ENCODE measurements around the gene TRIM17.

Gene TRIM17

DNA sequence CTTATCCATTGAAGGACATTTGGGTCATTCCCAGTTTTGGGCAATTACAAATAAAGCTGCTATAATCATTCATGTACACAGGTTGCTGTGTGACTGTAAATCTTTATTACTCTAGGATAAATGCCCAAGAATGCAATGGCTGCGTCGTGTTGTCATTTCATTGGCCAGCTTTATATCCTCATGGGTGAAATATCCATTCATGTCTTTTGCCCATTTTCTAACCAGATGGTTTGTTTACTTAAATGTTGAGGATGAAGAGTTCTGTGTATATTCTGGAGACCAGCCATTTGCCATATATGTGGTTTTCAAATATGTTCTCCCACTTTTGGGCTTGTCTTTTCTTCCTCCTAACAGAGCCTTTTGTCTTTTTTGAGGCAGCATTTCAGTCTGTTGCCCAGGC, 35.3 kb downstream of the TRIM17 start:
- no peak for DNase-seq (ENCODE audit: low read depth in 1 of 2, low spot score in 1 of 2)

DNA sequence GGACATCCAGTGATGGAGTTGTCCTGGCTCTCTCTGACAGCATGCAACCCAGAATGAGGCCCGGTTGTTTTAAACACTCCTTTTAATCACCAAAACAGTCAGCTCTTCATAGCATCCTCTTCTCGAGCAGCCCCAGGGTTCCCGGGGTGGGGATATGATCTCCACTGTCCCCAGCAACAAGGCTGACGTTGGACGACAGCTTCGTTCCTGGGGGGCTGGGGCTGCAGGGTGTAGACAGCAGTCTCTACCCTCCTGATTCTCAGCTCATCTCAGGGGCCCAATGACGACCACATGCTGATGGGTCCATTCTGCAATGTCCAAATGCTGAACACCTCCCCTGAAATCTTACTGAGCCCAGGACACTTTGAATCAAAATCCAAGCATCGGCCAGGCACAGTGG, 37.0 kb downstream of the TRIM17 start:
- no peak for DNase-seq (ENCODE audit: low read depth in 1 of 2, low spot score in 1 of 2)

DNA sequence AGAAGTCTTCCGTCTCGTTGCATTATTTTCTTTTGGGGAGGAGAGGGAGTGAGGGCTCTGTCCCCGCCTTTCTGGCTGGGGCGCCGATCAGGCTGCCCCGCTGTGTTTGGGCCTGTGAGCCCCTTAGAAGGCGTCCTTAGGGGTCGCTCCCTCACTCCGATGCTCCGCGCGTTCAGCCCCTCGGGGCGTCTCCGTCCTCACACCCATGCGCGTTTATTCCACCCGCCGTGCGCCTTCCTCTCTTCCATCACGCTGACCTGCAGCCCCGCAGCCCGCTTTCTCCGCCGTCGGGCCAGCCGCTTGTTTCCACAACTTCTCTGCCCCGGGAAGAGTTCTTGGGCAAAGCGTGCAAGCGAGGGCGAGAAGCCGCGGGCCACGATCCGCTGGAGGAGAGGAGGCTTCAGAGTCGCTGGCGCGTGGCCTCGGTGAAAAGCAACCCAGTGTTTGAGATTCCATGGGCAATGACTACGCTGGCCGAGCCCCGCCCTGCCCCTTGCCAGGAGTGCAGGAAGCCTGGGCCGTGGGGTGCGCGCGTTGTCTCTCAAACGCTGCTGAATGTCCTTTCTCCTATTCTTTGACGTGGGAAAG, 37.7 kb downstream of the TRIM17 start:
- DNase-seq (ENCODE audit: low read depth in 1 of 2, low spot score in 1 of 2): no peak

DNA sequence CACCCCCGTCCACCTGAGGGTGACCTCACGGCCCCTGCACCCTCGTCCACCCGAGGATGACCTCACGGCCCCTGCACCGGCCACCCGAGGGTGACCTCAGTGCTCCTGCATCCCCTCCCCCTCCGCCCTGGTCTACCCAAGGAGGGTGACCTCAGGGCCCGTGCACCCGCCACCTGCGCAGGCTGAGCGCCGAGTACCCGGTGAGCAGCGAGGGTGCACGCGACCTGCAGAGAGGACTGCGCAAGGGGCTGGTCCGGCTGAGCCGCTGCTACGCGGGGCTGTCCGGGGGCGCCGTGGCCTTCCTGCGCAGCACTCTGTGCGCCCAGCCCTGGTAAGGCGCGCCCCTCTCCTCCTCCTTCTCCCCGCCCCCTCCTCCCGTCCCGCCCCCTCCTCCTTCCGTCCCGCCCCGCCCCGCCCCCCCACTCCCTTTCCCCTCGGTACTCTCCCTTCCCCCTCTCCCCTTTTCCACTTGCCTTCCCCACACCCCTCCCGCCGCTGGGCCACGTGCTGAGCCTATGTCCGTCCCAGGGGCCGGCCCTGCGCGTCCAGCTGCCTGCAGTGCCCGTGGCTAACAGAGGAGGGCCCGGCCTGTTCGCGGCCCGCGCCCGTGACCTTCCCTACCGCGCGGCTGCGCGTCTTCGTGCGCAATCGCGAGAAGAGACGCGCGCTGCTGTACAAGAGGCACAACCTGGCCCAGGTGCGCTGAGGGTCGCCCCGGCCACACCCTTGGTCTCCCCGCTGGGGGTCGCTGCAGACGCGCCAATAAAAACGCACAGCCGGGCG, 38.4 kb downstream of the TRIM17 start:
- peak; percentile 27 to 31 for DNase-seq (ENCODE audit: low read depth in 1 of 2, low spot score in 1 of 2)

DNA sequence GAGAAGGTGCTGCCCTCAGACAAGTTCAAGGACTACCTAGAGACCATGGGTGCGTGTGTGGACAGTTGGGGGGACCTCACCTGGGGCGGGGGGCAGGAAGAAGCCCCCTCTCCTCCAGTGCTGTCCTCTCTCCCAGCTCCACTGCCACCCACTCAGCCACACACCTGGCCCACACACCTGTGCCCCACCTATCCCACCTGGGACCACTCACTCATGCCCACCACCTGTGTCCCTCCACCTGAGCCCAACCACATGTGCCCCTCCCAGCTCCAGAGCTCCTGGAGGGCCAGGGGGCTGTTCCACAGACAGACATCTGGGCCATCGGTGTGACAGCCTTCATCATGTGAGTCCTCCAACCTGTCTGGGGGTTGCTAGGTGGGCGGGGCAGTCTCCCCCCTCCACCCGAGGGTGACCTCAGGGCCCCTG, 39.0 kb downstream of the TRIM17 start:
- DNase-seq (ENCODE audit: low read depth in 1 of 2, low spot score in 1 of 2): no peak

DNA sequence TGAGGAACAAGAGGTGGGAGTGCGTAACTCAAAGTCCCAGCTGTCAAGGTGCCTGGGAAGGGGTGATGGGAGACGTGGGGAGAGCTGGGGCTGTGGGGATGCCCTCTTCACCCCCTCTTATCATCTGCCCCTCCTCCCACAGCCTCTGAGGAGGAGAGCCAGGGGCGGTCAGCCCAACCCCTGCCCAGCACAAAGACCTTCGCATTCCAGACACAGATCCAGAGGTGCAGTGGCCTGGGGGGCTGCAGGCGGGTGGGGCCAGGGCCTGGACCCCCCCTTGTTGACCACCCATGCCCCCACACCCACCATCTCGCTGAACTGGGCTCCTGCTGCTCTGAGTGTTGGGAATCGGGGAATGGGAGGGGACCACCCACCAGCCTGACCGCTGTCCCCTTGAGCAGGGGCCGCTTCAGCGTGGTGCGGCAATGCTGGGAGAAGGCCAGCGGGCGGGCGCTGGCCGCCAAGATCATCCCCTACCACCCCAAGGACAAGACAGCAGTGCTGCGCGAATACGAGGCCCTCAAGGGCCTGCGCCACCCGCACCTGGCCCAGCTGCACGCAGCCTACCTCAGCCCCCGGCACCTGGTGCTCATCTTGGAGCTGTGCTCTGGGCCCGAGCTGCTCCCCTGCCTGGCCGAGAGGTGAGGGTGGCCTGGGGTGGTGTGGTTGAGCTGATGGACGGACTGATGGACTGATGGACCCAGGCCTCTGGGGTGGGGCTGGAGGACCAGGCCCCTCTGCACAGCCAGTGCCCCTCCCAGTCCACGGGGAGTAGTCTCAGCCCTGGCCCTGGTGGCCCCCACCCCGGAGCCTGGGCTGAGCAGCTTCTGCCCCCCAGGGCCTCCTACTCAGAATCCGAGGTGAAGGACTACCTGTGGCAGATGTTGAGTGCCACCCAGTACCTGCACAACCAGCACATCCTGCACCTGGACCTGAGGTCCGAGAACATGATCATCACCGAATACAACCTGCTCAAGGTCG, 39.7 kb downstream of the TRIM17 start:
- no peak for DNase-seq (ENCODE audit: low read depth in 1 of 2, low spot score in 1 of 2)

DNA sequence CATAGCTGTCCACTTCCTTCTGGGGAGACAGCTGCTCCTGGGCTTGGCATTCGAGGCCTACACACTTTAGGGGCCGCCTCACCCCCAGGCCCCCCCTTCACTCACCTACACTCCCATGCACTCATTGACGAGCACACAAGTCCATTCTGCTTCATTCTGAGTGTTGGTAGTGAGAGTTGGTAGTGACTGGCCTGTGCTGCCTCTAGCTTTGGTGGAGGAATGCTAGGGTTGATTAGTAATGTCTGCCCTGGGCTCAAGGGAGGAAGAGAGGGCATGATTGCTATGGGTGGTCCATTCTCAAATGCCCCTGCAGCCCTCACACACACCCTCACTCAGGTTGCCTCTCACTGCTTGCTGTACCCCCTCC, 40.4 kb downstream of the TRIM17 start:
- no peak for DNase-seq (ENCODE audit: low read depth in 1 of 2, low spot score in 1 of 2)

DNA sequence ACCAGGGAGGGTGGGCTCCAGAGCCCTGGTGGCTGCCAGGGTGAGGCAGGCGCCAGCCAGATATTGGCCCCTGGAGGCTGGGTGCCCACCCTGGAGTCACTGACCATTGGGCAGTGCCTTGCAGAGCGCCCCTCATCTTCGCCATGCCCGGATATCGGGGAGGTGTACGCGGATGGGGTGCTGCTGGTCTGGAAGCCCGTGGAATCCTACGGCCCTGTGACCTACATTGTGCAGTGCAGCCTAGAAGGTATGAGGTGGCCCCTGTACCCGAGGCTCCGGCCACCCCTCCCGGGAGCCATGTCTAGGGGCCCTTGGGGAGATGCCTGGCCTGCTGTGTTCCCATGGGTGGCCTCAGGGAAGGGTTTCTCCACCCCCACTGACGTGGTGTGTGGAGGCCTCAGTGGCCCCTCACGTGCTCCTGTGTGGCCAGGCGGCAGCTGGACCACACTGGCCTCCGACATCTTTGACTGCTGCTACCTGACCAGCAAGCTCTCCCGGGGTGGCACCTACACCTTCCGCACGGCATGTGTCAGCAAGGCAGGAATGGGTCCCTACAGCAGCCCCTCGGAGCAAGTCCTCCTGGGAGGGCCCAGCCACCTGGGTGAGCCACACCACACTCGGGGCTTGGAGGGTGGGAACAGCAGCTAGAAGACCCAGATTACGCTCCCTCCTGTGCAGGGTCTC, 40.9 kb downstream of the TRIM17 start:
- DNase-seq (ENCODE audit: low read depth in 1 of 2, low spot score in 1 of 2): no peak

DNA sequence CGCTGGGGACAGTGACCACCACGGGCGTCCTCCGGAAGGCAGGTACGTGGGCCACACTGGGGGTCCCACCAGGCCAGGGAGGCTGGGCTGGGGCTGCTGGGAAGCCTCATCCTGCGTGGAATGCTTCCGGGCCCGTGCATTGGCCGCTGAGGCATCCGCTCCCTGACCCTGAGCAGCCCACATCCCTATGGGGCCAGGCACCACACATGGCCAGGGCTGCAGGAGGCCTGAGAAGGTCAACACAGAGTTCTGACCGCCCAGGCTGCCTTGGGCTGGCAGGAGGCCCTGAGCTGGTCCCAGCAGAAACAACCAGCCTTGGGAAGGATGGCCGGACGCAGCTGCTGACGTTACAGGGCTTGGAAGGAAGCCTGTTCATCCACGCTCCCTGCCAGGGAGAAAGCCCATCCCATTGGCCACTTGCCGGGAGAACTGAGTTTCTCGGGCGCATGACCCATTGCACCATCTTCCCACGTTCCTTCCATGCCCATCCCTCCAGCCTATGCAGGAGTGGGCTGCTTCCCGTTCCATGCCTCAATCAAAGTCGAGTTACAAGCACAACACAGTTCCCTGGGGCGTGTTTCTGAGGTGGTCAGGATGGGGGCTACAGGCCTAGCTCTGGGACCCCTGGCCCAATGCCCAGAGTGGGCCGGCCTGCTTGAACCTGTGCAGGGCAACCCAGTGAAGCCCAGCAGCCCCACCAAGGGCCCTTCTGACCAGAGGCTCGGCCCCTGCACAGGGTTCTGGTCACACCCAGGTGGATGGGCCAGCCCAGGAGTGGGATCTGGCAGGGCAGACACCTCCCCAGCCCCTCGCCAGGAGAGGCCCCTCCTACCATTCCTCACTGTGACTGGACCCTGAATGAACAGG, 41.7 kb downstream of the TRIM17 start:
- DNase-seq (ENCODE audit: low read depth in 1 of 2, low spot score in 1 of 2): no peak

DNA sequence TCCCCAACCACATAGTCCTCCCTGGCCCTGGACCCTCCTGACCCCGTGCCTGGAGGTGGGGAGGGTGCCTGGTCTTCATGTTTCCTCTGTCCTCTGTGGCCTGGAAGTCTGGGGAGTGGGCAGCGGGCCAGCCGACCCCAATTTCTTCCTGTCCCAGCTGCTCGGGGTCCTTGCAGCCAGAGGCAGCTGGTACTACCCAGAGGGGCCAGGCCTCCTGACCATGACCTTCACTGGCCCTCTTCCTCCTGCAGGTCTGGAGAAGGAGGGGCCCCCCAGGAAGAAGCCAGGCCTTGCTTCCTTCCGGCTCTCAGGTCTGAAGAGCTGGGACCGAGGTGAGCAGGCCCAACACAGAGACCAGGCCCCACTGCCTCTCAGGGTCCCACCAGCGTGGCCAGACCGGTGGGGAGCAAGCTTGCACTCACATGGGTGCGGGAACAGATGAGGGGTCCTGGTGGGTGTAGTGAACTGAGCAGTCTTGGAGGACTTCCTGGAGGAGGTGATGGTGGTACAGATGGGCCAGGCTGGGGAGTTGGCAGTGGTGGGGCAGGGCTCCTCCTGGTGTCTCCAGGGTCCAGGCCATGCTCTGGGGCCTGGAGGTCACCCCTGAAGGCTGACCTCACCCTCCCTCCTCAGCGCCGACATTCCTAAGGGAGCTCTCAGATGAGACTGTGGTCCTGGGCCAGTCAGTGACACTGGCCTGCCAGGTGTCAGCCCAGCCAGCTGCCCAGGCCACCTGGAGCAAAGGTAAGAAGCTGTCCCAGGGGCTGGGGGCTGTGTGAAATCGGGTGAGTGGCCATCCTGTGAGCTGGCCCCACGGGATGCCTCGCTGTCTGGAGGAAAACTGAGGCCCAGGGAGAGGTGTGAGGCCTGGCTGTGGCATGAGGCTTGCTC, 42.7 kb downstream of the TRIM17 start:
- DNase-seq (ENCODE audit: low read depth in 1 of 2, low spot score in 1 of 2): no peak

DNA sequence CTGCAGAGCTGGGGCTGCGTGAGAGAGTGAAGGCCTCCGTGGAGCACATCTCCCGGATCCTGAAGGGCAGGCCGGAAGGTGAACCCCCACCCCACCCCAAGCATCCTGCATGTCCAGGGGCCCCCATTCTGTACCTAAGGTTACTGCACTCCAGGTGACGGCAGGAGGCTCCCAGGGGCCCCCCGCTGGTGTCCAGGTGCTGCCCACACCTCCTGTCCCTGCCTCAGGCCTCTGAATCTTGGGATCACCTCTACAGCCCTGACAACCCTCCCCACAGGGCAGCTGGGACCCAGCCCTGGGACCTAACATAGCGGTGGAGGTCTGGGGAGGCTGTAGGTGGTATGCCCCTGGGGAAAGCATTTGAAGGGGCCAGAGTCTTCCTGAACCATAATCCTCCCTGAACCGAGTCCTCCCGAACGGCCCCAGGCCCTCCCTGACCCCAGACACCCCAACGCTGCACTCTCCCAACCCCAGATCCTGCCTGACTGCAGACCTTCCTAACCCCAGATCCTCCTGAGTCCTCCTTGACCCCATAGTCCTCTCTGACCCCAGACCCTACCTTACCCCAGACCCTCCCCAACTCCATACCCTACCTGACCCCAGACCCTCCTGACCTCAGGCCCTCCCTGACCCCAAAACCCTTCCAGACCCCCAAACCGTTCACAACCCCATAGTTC, 43.5 kb downstream of the TRIM17 start:
- no peak for DNase-seq (ENCODE audit: low read depth in 1 of 2, low spot score in 1 of 2)

DNA sequence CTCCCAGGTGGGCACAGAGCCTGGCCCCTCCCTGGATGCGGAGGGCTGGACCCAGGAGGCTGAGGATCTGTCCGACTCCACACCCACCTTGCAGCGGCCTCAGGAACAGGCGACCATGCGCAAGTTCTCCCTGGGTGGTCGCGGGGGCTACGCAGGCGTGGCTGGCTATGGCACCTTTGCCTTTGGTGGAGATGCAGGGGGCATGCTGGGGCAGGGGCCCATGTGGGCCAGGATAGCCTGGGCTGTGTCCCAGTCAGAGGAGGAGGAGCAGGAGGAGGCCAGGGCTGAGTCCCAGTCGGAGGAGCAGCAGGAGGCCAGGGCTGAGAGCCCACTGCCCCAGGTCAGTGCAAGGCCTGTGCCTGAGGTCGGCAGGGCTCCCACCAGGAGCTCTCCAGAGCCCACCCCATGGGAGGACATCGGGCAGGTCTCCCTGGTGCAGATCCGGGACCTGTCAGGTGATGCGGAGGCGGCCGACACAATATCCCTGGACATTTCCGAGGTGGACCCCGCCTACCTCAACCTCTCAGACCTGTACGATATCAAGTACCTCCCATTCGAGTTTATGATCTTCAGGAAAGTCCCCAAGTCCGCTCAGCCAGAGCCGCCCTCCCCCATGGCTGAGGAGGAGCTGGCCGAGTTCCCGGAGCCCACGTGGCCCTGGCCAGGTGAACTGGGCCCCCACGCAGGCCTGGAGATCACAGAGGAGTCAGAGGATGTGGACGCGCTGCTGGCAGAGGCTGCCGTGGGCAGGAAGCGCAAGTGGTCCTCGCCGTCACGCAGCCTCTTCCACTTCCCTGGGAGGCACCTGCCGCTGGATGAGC, 44.3 kb downstream of the TRIM17 start:
- DNase-seq (ENCODE audit: low read depth in 1 of 2, low spot score in 1 of 2): no peak

DNA sequence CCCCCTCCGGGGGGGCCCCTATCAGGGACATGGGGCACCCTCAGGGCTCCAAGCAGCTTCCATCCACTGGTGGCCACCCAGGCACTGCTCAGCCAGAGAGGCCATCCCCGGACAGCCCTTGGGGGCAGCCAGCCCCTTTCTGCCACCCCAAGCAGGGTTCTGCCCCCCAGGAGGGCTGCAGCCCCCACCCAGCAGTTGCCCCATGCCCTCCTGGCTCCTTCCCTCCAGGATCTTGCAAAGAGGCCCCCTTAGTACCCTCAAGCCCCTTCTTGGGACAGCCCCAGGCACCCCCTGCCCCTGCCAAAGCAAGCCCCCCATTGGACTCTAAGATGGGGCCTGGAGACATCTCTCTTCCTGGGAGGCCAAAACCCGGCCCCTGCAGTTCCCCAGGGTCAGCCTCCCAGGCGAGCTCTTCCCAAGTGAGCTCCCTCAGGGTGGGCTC, 44.9 kb downstream of the TRIM17 start:
- no peak for DNase-seq (ENCODE audit: low read depth in 1 of 2, low spot score in 1 of 2)

DNA sequence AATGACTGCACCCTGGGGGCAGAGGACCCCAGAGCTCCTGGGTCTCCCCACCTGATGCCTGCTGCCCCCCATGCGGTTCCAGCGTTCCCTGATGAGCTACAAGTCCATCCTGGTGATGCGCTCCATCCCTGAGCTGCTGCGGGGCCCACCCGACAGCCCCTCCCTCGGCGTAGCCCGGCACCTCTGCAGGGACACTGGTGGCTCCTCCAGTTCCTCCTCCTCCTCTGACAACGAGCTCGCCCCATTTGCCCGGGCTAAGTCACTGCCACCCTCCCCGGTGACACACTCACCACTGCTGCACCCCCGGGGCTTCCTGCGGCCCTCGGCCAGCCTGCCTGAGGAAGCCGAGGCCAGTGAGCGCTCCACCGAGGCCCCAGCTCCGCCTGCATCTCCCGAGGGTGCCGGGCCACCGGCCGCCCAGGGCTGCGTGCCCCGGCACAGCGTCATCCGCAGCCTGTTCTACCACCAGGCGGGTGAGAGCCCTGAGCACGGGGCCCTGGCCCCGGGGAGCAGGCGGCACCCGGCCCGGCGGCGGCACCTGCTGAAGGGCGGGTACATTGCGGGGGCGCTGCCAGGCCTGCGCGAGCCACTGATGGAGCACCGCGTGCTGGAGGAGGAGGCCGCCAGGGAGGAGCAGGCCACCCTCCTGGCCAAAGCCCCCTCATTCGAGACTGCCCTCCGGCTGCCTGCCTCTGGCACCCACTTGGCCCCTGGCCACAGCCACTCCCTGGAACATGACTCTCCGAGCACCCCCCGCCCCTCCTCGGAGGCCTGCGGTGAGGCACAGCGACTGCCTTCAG, 45.5 kb downstream of the TRIM17 start:
- DNase-seq (ENCODE audit: low read depth in 1 of 2, low spot score in 1 of 2): no peak

DNA sequence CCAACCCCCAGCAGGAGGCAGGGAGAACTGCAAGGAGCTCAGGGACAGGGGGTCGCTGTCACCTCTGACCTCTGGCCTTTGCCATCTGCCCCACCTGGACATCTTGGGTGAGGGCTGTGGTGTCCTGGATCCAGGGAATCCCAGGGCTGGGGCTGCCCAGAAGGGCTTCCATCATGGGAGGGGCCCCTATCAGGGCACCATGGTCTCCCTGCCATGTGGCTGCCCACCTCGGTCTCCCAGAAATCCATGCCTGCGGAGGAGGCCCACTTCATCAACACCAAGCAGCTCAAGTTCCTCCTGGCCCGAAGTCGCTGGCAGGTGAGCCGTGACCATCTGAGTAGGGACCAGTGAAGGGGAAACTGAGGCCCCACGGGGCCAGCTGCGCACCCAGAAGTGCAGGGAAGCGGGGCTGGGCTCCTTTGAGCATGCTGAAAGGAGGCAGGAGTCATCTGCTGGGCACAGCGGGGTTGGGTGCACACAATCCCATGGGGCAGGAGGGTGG, 46.2 kb downstream of the TRIM17 start:
- no peak for DNase-seq (ENCODE audit: low read depth in 1 of 2, low spot score in 1 of 2)

DNA sequence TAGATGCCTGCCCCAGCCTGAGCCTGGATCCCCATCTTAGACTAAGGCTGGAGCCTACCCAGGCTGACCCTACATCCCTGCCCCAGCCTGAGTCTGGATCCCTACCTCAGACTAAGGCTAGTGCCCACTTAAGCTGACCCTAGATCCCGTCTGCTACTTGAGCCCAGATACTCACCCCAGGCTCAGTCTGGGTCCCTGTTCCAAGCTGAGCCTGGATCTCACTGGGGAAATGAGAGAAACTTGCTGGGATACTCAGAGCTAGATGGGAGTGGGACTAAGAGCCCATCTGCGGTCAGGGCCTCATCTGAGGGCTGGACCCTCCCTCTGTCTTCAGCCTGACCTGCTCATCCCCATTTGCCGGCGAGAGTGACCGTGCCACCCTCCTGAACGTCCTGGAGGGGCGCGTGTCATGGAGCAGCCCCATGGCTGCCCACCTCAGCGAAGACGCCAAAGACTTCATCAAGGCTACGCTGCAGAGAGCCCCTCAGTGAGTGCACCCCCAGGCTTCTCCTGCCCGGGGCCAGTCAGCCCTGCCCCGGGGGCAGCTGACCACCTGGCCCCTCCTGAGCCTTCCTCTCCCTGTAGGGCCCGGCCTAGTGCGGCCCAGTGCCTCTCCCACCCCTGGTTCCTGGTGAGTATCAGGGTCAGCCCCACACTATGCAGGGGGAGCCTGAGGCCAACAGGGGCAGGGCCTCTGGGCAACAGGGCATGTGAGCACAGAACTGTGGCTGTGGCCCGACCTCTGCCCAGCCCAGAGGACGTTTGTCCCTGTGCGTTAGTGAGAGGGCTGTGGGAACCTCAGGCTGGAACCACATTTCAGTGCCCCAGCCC, 46.8 kb downstream of the TRIM17 start:
- DNase-seq (ENCODE audit: low read depth in 1 of 2, low spot score in 1 of 2): no peak
